Activated B cell treated with CpG ODN at 0.5 μM for 24 hours (primary cell): ENCODE results near the gene SLC30A3. TPM values are rescaled to one million over a fixed set of nuclear protein-coding genes. Genes with fewer than 3 reads are reported as not detected.

Experiments
- ATAC-seq: fragments of 200-7000 bp; cut with Tn5 transposase; one replicate; pipeline ENCODE4 v1.10.0; 2021; ENCODE audit warnings: low read depth, mild to moderate bottlenecking, moderate library complexity
- CTCF ChIA-PET: fragments of 350-600 bp; sonication (Branson Sonifier 250); formaldehyde crosslinking; loops from one replicate; lab custom pipeline; 2021; ENCODE audit warnings: antibody characterized with exemption; lab: Charles Lee
- POLR2A ChIA-PET: fragments of 350-600 bp; sonication (Branson Sonifier 250); formaldehyde crosslinking; loops from one replicate; lab custom pipeline; 2021; ENCODE audit warnings: antibody characterized with exemption; lab: Charles Lee
- DNase-seq: peaks from one replicate; pipeline ENCODE4 v3.0.0; 2022
- H3K27ac Mint-ChIP-seq: one replicate; pipeline ENCODE4 v1.8.0; 2020; ENCODE audit warnings: mixed read lengths
- H3K27me3 Mint-ChIP-seq: one replicate; pipeline ENCODE4 v1.8.0; 2021; ENCODE audit warnings: mixed read lengths
- H3K36me3 Mint-ChIP-seq: one replicate; pipeline ENCODE4 v1.8.0; 2021; ENCODE audit warnings: low read depth, mixed read lengths
- H3K4me1 Mint-ChIP-seq: one replicate; pipeline ENCODE4 v1.8.0; 2021; ENCODE audit warnings: mixed read lengths
- H3K4me3 Mint-ChIP-seq: one replicate; pipeline ENCODE4 v1.8.0; 2020; ENCODE audit warnings: mild to moderate bottlenecking, mixed read lengths
- H3K9me3 Mint-ChIP-seq: one replicate; pipeline ENCODE4 v1.8.0; 2020; ENCODE audit warnings: mixed read lengths
- CTCF ChIP-seq: fragments of 200-600 bp; IDR thresholded peaks from one replicate; pipeline ENCODE4 v1.8.0; 2022; ENCODE audit warnings: antibody characterized with exemption, mild to moderate bottlenecking
- intact Hi-C: fragments of 100-400 bp; cut with micrococcal nuclease; formaldehyde crosslinking; loops from one replicate; pipeline ENCODE4 v1.15.1; 2024
- total RNA-seq: library from RNA; stranded (reverse); gene quantifications from 2 replicates; pipeline ENCODE4 v1.2.3, GENCODE V29; 2022

Gene SLC30A3
- total RNA-seq, 1 donor from 2014 or later, result 0.27 TPM

GRCh38 chr2:27208486-27209050 is 54.3 kb downstream of the SLC30A3 start:
- no peaks in the 10 kb centered on the region for H3K9me3 Mint-ChIP-seq
- no peak overlapping the region for H3K27ac Mint-ChIP-seq
- intact Hi-C loops, result no loop called here
- H3K4me1 Mint-ChIP-seq, result peaks cover 21% of the 10 kb centered on the region
- no peak for TF ChIP-seq CTCF
- ChIA-PET POLR2A (interaction anchor here (1.2 kb wide), 1 partner anchor 9 kb away, joined by 3 read pairs; no protein-coding TSS in a partner anchor), CTCF (no interaction called here)
- no peaks in the 10 kb centered on the region for H3K27me3 Mint-ChIP-seq
- DNase-seq (no peak), ATAC-seq (no peak)
- H3K36me3 Mint-ChIP-seq, result peaks cover 74% of the 10 kb centered on the region
- no peak overlapping the region for H3K4me3 Mint-ChIP-seq

GRCh38 chr2:27206346-27206745 is 56.5 kb downstream of the SLC30A3 start:
- no peaks in the 10 kb centered on the region for H3K9me3 Mint-ChIP-seq
- ATAC-seq (no peak), DNase-seq (no peak)
- peaks cover 8% of the 10 kb centered on the region for H3K4me1 Mint-ChIP-seq
- no peak for TF ChIP-seq CTCF
- H3K27ac Mint-ChIP-seq, result no peak overlapping the region
- peaks cover 83% of the 10 kb centered on the region for H3K36me3 Mint-ChIP-seq
- H3K27me3 Mint-ChIP-seq, result no peaks in the 10 kb centered on the region
- no peak overlapping the region for H3K4me3 Mint-ChIP-seq
- ChIA-PET POLR2A (no interaction called here), CTCF (no interaction called here)
- intact Hi-C loops, result no loop called here

- ATAC-seq (no peak), DNase-seq (no peak)
- TF ChIP-seq CTCF, result no peak
- Mint-ChIP-seq H3K27me3 (no peaks in the 10 kb centered on the region), H3K27ac (no peak overlapping the region), H3K9me3 (no peaks in the 10 kb centered on the region), H3K4me3 (no peak overlapping the region), H3K36me3 (peaks cover 91% of the 10 kb centered on the region), H3K4me1 (peaks cover 4% of the 10 kb centered on the region)
- intact Hi-C loops, result no loop called here
- CTCF ChIA-PET, result no interaction called here
- POLR2A ChIA-PET, result no interaction called here
Observed at GRCh38 chr2:27205206-27205605, 57.6 kb downstream of the SLC30A3 start.

- no peak for DNase-seq
- no peak for TF ChIP-seq CTCF
- no peaks in the 10 kb centered on the region for H3K9me3 Mint-ChIP-seq
- ATAC-seq, result no peak
- H3K4me3 Mint-ChIP-seq, result no peak overlapping the region
- peaks cover 92% of the 10 kb centered on the region for H3K36me3 Mint-ChIP-seq
- no peak overlapping the region for H3K27ac Mint-ChIP-seq
- ChIA-PET CTCF (no interaction called here), POLR2A (no interaction called here)
- no peaks in the 10 kb centered on the region for H3K27me3 Mint-ChIP-seq
- intact Hi-C loops, result no loop called here
- no peaks in the 10 kb centered on the region for H3K4me1 Mint-ChIP-seq
Observed at GRCh38 chr2:27204566-27204965, 58.3 kb downstream of the SLC30A3 start.

GRCh38 chr2:27203741-27204140 is 59.1 kb downstream of the SLC30A3 start:
- TF ChIP-seq CTCF, result no peak
- ChIA-PET CTCF (no interaction called here), POLR2A (interaction anchor here (2.1 kb wide), 1 partner anchor 8 kb away, joined by 6 read pairs; the partner anchor contains the start of genes ATRAID and SLC5A6)
- peaks cover 91% of the 10 kb centered on the region for H3K36me3 Mint-ChIP-seq
- no peak for DNase-seq
- intact Hi-C loops, result no loop called here
- H3K9me3 Mint-ChIP-seq, result no peaks in the 10 kb centered on the region
- H3K4me1 Mint-ChIP-seq, result no peaks in the 10 kb centered on the region
- no peaks in the 10 kb centered on the region for H3K27me3 Mint-ChIP-seq
- no peak overlapping the region for H3K4me3 Mint-ChIP-seq
- H3K27ac Mint-ChIP-seq, result no peak overlapping the region
- no peak for ATAC-seq

Other genes with a start within 250 kb of the SLC30A3 start
- gene TMEM214, start 230.1 kb downstream of the SLC30A3 start, total RNA-seq, result 84.4 and 92.1 TPM in 2 replicates
- gene AGBL5, start 211.4 kb downstream of the SLC30A3 start, total RNA-seq, result 14.9 and 15.2 TPM in 2 replicates
- gene OST4, start 191.4 kb downstream of the SLC30A3 start, total RNA-seq, result 243 and 265 TPM in 2 replicates
- gene EMILIN1, start 184.4 kb downstream of the SLC30A3 start, total RNA-seq, result 0.29 and 0.69 TPM in 2 replicates
- 2.2 and 2.6 TPM in 2 replicates for gene KHK, start 176.3 kb downstream of the SLC30A3 start, total RNA-seq
- gene CGREF1, start 143.9 kb downstream of the SLC30A3 start, total RNA-seq, result 0.17 and 0.31 TPM in 2 replicates
- gene ABHD1, start 139.2 kb downstream of the SLC30A3 start, total RNA-seq, result 0.20 and 1.1 TPM in 2 replicates
- gene PREB, start 128.4 kb downstream of the SLC30A3 start, total RNA-seq, result 38.6 and 38.7 TPM in 2 replicates
- gene PRR30, start 123.6 kb downstream of the SLC30A3 start, total RNA-seq, result not detected in 2 replicates
- gene TCF23, start 114.0 kb downstream of the SLC30A3 start, total RNA-seq, result 0.07 TPM in 1 of 2 replicates, not detected in the other
- 73.9 and 77.2 TPM in 2 replicates for gene ATRAID, start 51.0 kb downstream of the SLC30A3 start, total RNA-seq
- gene SLC5A6, start 50.8 kb downstream of the SLC30A3 start, total RNA-seq, result 53.2 and 69.9 TPM in 2 replicates
- gene CAD, start 45.7 kb downstream of the SLC30A3 start, total RNA-seq, result 55.9 and 64.1 TPM in 2 replicates
- not detected in 2 replicates for gene DNAJC5G, start 12.4 kb upstream of the SLC30A3 start, total RNA-seq
- not detected in 2 replicates for gene TRIM54, start 19.4 kb upstream of the SLC30A3 start, total RNA-seq
- gene UCN, start 45.4 kb upstream of the SLC30A3 start, total RNA-seq, result 1.0 and 1.2 TPM in 2 replicates
- 78.1 and 98.3 TPM in 2 replicates for gene MPV17, start 60.0 kb upstream of the SLC30A3 start, total RNA-seq
- gene GTF3C2, start 93.7 kb upstream of the SLC30A3 start, total RNA-seq, result 91.7 and 119 TPM in 2 replicates
- gene EIF2B4, start 107.3 kb upstream of the SLC30A3 start, total RNA-seq, result 43.3 and 49.9 TPM in 2 replicates
- gene SNX17, start 107.6 kb upstream of the SLC30A3 start, total RNA-seq, result 124 and 128 TPM in 2 replicates
- gene ZNF513, start 117.7 kb upstream of the SLC30A3 start, total RNA-seq, result 30.1 and 32.8 TPM in 2 replicates
- gene PPM1G, start 146.5 kb upstream of the SLC30A3 start, total RNA-seq, result 74.7 and 75.2 TPM in 2 replicates
- 78.9 and 82.3 TPM in 2 replicates for gene NRBP1, start 165.6 kb upstream of the SLC30A3 start, total RNA-seq
- 6.3 and 10.0 TPM in 2 replicates for gene KRTCAP3, start 179.3 kb upstream of the SLC30A3 start, total RNA-seq
- gene IFT172, start 226.7 kb upstream of the SLC30A3 start, total RNA-seq, result 12.7 and 14.4 TPM in 2 replicates
- not detected in 2 replicates for gene FNDC4, start 232.2 kb upstream of the SLC30A3 start, total RNA-seq
- not detected in 2 replicates for gene GCKR, start 233.8 kb upstream of the SLC30A3 start, total RNA-seq